Skeletal muscle satellite cell (primary cell): ENCODE measurements around the gene MYO3A.

Source experiments
- H3K27me3 ChIP-seq: 2 replicates; pipeline ENCODE4 v1.7.0; 2013; ENCODE audit warnings: low read length; ENCODE audit not compliant: control insufficient read depth, insufficient read depth
- H3K36me3 ChIP-seq: 2 replicates; pipeline ENCODE4 v1.7.0; 2013; ENCODE audit warnings: mild to moderate bottlenecking, control low read depth, low read length; ENCODE audit not compliant: insufficient read depth
- H3K4me1 ChIP-seq: 2 replicates; pipeline ENCODE4 v1.7.0; 2013; ENCODE audit warnings: low read length; ENCODE audit not compliant: control insufficient read depth, insufficient read depth
- H3K4me2 ChIP-seq: 2 replicates; pipeline ENCODE4 v1.7.0; 2013; ENCODE audit warnings: mild to moderate bottlenecking, low read length
- H3K4me3 ChIP-seq: 2 replicates; pipeline ENCODE4 v1.7.0; 2013; ENCODE audit warnings: low read length
- H3K9ac ChIP-seq: 2 replicates; pipeline ENCODE4 v1.7.0; 2013; ENCODE audit warnings: mild to moderate bottlenecking, low read depth, low read length, moderate library complexity
- H3K9me3 ChIP-seq: replicated peaks from 2 replicates; pipeline ENCODE4 v1.7.0; 2013; ENCODE audit warnings: mild to moderate bottlenecking, control low read depth, low read length

Gene MYO3A

DNA sequence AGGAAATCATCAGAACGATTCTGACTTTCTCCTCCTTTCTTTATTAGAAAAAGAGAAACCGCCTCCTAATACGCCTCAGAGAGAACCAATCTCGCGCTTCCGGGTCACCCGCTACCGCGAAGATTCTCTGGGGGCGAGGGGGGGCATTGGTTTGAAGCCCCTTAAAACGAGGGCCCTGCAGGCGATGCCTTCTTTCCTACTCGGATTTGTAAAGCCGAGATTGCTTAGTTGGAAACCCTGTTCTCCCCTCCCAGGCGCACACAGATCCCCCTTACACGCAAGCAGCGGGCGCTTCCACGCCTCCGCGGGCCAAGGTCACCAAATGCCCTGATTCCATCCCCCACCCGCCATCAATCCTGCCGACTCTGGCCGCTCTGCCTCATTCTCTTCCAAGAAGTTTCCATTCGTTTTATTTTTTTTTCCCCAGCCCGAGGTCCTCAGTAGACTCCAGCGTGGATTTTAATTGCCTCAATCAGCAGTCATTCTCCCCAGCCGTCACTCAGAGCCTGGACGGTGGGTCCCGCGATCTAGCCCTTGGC is 281.4 kb downstream of the MYO3A start:
- H3K36me3 ChIP-seq = no peaks in the 10 kb centered on the region
- peaks cover 29% of the 10 kb centered on the region for H3K27me3 ChIP-seq
- H3K4me1 ChIP-seq = no peaks in the 10 kb centered on the region
- H3K4me3 ChIP-seq = no peak overlapping the region
- no peak overlapping the region for H3K4me2 ChIP-seq
- peaks cover 3% of the 10 kb centered on the region for H3K9me3 ChIP-seq
- no peak overlapping the region for H3K9ac ChIP-seq

DNA sequence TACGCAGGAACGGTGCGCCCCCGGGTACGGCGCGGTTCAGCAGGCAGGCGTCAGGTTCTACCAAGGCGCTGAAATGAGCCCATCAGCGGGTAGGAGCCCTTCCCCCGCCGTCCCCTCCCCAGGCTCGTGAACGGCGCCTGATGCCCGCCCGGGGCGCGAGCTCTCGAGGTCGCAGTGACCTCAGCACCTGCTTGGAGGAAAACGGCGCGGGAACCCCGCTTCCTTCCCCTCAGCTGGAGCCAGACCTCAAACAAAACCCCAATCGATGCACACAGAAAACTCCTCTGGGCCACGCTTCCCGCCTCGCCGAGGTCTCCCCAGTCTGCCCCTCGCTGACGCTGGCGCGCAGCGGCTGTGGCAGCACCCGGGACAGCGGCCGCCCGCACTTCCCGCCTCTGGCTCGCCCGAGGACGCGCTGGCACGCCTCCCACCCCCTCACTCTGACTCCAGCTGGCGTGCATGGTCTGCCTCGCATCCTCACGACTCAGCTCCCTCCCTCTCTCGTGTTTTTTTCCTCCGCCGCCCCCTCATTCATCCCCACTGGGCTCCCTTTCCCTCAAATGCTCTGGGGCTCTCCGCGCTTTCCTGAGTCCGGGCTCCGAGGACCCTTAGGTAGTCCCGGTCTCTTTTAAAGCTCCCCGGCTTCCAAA is 282.0 kb downstream of the MYO3A start:
- Histone ChIP-seq H3K36me3 (no peaks in the 10 kb centered on the region), H3K9ac (no peak overlapping the region), H3K4me3 (no peak overlapping the region), H3K27me3 (peaks cover 29% of the 10 kb centered on the region), H3K4me1 (no peaks in the 10 kb centered on the region), H3K9me3 (peaks cover 3% of the 10 kb centered on the region), H3K4me2 (no peak overlapping the region)

DNA sequence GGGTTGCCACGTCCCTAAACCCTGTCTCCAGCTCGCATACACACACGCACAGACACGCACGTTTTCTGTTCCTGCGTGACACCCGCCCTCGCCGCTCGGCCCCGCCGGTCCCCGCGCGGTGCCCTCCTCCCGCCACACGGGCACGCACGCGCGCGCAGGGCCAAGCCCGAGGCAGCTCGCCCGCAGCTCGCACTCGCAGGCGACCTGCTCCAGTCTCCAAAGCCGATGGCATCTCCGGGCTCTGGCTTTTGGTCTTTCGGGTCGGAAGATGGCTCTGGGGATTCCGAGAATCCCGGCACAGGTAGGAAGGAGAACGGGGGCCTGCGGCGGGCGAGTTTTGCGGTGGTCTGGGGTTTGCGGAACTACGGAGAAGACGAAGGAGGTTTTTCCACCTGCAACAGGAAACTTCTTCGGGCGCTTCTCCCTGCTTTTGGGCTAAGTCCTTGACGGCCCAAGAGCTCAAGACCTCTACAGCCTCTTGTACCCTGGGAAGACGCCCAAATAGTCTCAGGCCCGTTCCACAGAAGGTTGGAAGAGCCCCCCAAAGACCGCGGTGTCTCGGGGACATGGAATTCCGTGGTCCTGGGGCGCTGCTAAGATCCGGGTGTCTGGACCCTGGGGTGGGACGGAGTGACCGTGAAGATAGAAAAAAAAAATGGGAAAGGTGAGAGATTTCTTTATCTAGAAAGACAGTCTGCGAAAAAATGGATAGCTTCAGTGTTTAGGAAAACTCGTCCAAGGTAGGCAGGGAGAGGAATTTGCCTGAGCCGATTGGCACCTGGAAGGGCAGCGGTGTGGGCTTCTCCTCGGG is 282.8 kb downstream of the MYO3A start, which contains the start of gene GAD2:
GAD2 (plus strand) TSS at position 190 of the 811 bp plus-strand sequence; CDS start at position 226, 36 bp downstream.
- peaks cover 3% of the 10 kb centered on the region for H3K9me3 ChIP-seq
- peaks cover 29% of the 10 kb centered on the region for H3K27me3 ChIP-seq
- H3K4me1 ChIP-seq = no peaks in the 10 kb centered on the region
- H3K36me3 ChIP-seq = no peaks in the 10 kb centered on the region
- no peak within 1 kb of the TSS for H3K4me2 ChIP-seq
- no peak within 1 kb of the TSS for H3K4me3 ChIP-seq
- H3K9ac ChIP-seq = no peak within 1 kb of the TSS

DNA sequence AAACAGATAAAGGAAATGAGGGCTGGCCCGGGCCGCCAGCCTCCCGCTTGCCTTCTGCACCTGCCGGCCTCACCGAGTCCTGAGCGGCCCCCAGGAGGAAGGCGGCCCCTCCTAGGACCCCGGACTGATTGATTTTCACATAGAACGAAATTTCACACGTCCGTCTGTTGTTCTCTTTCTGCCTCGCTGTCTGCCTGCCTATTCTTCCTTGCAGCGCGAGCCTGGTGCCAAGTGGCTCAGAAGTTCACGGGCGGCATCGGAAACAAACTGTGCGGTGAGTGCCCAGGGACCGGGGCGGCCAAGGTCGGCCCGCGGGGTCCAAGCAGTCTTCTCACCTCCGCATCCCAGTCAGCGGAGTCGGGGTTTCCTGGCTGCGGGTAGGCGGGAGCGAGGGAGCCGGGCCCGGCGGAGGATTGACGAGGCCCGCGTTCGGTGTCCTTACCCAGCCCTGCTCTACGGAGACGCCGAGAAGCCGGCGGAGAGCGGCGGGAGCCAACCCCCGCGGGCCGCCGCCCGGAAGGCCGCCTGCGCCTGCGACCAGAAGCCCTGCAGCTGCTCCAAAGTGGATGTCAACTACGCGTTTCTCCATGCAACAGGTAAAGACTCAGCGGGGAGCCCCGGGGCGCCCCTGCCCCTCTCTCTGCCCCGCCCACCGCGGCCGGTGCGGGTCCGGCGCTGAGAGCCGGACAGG is 283.5 kb downstream of the MYO3A start:
- Histone ChIP-seq H3K4me1 (no peaks in the 10 kb centered on the region), H3K36me3 (no peaks in the 10 kb centered on the region), H3K9me3 (peaks cover 3% of the 10 kb centered on the region), H3K9ac (no peak overlapping the region), H3K4me2 (no peak overlapping the region), H3K4me3 (no peak overlapping the region), H3K27me3 (peaks cover 29% of the 10 kb centered on the region)

DNA sequence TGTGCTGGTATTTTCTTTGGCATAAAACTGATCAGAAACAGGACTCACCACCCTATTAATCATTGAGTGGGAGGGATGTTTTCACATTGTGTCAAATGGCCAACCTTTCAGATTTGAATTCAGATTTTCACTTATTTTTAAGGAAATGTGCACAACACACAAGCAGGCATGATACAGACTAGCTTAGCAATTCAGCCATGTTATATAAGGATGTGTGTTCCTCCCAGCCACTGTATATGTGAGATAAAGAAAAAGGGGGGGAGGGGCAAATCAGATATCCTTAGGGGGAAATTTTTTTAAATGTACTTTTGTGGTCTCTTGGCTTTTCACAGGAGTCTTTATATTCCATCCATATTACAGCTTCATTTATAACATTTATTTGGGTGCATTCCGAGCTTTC is 285.6 kb downstream of the MYO3A start:
- H3K27me3 ChIP-seq = peaks cover 25% of the 10 kb centered on the region

DNA sequence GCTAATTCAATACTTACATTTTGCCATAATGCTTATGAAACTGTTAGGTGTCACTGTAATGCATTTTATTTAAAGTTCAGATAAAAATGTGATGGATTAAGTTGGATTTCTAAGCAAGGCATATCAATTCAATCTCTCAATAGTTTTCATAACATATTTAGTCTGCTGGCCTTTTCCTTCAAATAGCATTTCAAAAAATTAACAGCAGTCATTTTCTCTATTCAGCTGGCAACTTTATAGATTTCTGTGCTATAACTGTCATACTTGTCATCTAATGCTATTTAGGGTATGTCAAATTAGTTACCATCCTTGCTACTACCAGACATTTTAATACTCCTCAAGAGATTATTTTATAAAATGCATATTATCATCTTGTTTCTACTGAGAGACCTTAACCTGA is 286.9 kb downstream of the MYO3A start:
- Histone ChIP-seq H3K4me3 (no peak overlapping the region), H3K36me3 (no peaks in the 10 kb centered on the region), H3K4me1 (no peaks in the 10 kb centered on the region), H3K4me2 (no peak overlapping the region), H3K9ac (no peak overlapping the region), H3K9me3 (peaks cover 3% of the 10 kb centered on the region), H3K27me3 (peaks cover 17% of the 10 kb centered on the region)

More for the DNA sequence above, 285.6 kb downstream of the MYO3A start:
- H3K9me3 ChIP-seq = peaks cover 3% of the 10 kb centered on the region
- no peak overlapping the region for H3K4me3 ChIP-seq
- no peaks in the 10 kb centered on the region for H3K36me3 ChIP-seq
- no peak overlapping the region for H3K9ac ChIP-seq
- H3K4me2 ChIP-seq = no peak overlapping the region
- no peaks in the 10 kb centered on the region for H3K4me1 ChIP-seq

DNA sequence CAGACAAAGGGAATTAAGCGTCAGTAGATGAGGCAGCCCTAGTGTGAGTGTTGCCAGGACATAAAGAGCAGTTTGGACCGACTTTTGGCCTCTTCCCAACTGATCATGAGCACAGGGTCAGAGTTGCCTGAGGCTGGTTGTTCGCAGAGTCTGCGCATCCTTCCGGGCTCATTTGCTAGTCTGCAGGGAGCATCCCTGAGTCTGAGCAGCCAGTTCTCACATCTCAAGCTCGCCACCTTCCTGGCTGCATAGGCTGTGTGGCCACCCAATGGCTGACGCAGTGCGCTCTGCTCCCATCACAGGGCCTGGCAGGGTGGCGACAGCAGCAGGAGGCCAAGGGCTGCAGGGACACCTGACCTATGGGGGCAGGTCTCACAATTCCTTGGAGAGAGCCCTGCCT is 287.5 kb downstream of the MYO3A start:
- Histone ChIP-seq H3K27me3 (peaks cover 11% of the 10 kb centered on the region), H3K4me1 (no peaks in the 10 kb centered on the region), H3K9ac (no peak overlapping the region), H3K4me3 (no peak overlapping the region), H3K9me3 (peaks cover 10% of the 10 kb centered on the region), H3K4me2 (no peak overlapping the region), H3K36me3 (no peaks in the 10 kb centered on the region)

DNA sequence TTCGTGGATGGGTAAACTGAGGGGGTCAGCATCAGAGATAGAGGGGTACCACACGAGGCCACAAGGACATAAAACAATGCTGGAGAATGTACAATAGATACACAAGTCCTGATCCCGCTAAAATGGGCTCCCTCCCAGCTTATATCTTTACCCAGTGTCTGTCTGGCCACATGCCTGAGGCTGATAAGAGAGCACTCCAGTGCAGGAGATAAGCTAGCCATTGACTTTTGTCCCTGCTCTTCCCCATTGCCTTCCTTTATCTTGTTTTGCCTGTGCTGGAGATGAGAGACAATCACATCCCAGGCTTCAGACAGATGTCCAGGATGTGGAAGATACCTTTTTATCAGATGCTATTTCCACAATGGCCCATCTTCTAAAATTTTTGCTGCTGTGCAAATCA is 288.5 kb downstream of the MYO3A start:
- H3K4me1 ChIP-seq = no peaks in the 10 kb centered on the region
- no peak overlapping the region for H3K4me2 ChIP-seq
- H3K4me3 ChIP-seq = no peak overlapping the region
- H3K9me3 ChIP-seq = peaks cover 15% of the 10 kb centered on the region
- no peak overlapping the region for H3K9ac ChIP-seq
- peaks cover under 1% of the 10 kb centered on the region for H3K27me3 ChIP-seq
- H3K36me3 ChIP-seq = no peaks in the 10 kb centered on the region

DNA sequence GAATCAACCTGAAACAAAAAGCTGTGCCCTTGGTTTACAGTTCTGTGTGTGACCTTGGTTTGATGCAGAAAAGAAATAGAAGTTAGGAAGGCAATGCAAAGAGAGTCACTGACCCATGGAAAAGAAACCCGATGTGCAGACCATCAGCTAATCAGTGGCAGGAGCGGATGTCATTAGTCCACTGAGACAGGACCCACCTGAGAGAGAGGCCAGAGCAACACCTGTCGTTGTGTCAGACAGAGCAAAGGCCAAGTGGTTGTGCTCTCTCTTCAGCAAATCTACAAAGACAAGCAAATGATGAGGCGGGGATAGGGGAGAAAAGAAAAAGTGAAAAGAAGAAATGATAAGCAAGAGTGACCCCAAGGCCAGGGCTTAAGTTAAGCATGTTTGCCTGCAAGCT is 291.3 kb downstream of the MYO3A start:
- Histone ChIP-seq H3K27me3 (no peaks in the 10 kb centered on the region), H3K4me1 (no peaks in the 10 kb centered on the region), H3K4me3 (no peak overlapping the region), H3K4me2 (no peak overlapping the region), H3K9ac (no peak overlapping the region), H3K36me3 (no peaks in the 10 kb centered on the region), H3K9me3 (peaks cover 19% of the 10 kb centered on the region)

DNA sequence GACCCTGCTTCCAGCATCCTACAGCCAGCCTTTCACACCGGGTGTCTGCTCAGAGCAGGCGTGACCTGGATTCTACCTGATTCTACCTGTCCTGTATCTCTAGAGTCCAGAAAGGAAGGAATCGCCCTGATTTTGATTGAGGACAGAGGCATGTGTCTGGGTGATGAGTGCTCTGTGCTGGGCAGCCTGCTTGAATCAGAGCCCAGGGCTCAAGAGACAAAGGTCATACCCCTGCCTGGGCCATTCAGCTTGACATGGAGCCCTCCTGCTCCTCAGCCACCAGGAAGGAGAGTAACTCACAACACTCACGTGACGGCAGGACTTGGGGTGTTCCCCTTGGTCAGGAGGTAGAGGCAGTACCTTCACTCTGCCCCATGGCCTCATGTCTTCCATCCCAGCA is 293.8 kb downstream of the MYO3A start:
- Histone ChIP-seq H3K4me2 (no peak overlapping the region), H3K27me3 (no peaks in the 10 kb centered on the region), H3K9ac (no peak overlapping the region), H3K36me3 (no peaks in the 10 kb centered on the region), H3K4me1 (no peaks in the 10 kb centered on the region), H3K9me3 (peaks cover 19% of the 10 kb centered on the region), H3K4me3 (no peak overlapping the region)

DNA sequence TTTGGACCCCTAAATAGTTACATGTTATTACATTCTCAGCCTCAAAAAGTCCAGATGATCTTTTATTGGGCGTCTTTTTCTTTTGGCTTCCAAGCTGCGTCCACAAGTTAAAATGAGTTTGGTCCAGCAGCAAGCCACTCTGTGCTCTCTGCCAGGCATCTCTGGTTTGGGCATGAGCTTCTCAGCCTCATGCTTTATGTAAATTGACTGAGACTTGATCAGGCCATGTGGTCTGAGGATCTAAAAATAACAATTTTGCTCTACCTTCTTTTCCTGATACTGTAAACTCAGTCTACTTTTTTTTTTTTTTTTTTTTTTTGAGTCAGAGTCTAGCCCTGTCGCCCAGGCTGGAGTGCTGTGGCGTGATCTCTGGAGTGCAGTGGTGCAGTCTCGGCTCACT is 298.1 kb downstream of the MYO3A start:
- no peaks in the 10 kb centered on the region for H3K4me1 ChIP-seq
- peaks cover 18% of the 10 kb centered on the region for H3K9me3 ChIP-seq
- no peaks in the 10 kb centered on the region for H3K36me3 ChIP-seq
- H3K9ac ChIP-seq = no peak overlapping the region
- no peaks in the 10 kb centered on the region for H3K27me3 ChIP-seq
- H3K4me2 ChIP-seq = no peak overlapping the region
- H3K4me3 ChIP-seq = no peak overlapping the region
